Measurements from ENCODE around the gene WDR26. TPM values are rescaled to one million over a fixed set of nuclear protein-coding genes. Genes with fewer than 3 reads are reported as not detected.

The WDR26 gene
- total RNA-seq, 1 donor from 2014 or later: 55.4 TPM

DNA sequence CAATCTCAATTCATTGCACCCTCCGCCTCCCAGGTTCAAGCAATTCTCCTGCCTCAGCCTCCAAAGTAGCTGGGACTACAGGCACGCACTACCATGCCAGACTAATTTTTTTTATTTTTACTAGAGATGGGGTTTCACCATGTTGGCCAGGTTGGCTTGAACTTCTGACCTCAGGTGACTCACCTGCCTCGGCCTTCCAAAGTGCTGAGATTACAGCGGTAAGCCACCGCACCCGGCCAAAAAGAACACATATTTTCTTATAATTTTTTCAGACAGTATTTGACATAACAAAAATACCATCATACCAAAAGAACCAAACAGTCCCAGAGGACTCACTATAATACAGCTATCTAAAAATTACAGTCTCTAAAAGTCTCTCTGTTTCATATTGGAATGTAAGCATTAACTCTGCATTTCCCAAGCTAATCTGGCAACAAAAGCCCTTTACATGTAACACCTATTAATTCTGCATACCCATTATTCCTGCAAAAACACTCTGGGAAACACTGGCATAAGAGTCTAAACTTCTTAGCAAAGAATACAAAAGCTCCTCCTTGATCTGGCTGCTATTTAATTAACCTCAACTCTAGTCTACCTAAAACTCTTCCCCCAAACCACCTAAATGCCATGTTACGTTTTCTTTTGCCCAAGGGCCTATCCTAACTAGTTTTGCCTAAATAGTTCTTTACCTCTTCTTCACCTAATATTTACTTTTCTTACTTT, 26.9 kb downstream of the WDR26 start:
- intact Hi-C loops (cut with DNase I): no loop called here
- ATAC-seq (no peak), DNase-seq (ENCODE audit: missing footprints) (no peak)

DNA sequence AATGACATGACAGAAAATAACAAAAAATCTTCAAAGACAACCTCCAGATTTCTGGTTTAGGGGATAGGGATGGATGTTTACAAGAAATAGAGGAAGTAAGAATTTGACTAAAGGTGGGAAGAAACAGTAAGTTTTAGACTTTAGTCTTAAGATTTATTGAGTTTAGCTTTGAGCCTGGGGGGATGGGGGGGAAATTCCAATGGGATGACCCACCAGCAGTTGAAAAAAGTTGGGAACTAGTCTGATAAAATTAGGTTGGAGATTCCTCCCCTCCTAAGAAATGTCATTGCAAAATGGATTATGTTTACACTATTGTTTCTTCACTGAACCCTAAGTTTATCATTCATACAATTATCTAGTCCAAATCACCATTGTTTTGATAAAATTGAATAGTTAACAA, 28.4 kb downstream of the WDR26 start:
- ATAC-seq (no peak), DNase-seq (ENCODE audit: missing footprints) (no peak)
- intact Hi-C loops (cut with DNase I): no loop called here

DNA sequence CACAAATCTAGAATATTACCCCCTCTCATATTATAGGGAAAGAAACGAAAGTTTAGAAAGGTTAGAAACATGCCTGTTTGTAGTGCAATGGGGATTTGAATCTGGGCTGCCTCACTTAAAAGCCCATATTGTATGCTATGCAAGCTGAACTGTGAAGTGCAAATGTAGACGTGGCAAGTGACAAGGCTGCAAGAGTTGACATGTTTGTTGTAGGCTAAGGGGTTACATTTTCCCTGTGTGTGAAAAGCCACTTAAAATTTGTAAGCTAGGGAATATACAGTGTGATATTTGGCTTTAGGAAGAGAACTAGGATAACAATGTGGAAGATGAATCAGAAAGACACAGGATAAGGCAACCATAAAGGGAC, 29.0 kb downstream of the WDR26 start:
- intact Hi-C loops (cut with DNase I): no loop called here
- DNase-seq (ENCODE audit: missing footprints) (no peak), ATAC-seq (no peak)

DNA sequence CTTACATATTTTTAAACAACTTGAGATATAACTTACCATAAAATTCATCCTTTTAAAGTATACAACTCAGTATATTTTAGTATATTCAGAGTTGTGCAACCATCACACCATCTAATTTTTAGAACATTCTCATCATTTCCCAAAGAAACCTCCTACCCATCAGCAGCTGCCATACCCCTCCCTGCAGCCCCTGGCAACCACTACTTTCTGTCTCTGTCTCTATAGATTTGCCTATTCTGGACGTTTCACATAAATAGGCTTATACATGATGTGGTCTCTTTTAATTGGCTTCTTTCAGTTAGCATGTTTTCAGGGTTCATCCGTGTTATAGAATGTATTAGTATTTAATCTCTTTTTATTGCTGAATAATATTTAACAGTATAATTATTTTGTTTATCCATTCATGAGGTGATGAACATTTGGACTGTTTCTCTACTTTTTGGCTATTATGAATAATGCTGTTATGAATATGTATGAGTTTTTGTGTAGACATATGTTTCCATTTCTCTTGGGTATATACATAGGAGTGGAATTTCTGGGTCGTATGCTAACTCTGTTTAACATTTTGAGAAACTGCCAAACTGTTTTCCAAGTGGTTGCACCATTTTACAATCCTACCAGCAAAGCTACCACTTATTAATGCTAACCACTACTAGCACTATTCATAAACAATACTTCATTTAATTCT, 29.5 kb downstream of the WDR26 start:
- intact Hi-C loops (cut with DNase I): no loop called here
- ATAC-seq (no peak), DNase-seq (ENCODE audit: missing footprints) (no peak)

DNA sequence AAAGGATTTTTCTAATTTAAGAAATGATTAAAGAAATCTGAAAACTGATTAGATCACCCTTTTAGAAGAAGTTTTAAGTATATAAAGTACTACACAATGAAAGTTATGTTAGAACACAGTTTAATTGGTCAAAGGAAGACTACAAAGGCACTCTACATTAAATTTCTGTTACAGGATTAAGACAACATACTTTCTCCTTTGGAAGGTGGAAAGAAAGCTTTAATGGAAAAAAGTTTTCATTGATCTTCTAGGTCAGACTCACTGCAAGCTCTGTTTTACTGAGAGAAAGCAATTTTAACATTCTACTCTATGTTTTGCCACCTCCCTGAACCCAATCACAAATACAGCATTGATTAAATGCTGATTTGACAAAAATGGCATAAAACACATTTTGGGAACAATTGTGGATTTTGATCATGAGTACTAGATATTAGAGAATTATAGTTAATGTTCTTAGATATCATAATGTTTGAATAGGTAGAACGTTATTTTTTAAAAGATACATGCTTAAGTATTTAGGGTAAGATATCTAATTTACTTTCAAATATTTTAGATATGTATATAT, 32.0 kb downstream of the WDR26 start:
- ATAC-seq (no peak), DNase-seq (ENCODE audit: missing footprints) (no peak)
- intact Hi-C loops (cut with DNase I): no loop called here

DNA sequence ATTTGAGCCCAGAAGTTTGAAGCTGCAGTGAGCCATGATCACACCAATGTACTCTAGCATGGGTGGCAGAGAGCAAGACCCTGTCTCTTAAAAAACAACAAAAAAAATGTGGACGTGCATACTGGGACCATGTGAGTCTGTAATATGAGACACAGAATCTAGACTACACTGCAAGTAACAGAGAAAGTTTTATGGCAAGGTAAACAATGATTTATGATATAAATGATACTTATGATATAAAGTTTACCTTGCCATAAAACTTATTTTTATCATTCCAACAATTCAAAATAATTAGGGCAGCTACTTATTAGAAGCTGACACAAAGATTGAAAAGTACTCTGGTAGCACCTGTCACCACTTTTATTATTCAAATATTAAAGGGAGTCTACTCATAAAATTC, 34.7 kb downstream of the WDR26 start:
- DNase-seq (ENCODE audit: missing footprints) (no peak), ATAC-seq (no peak)
- intact Hi-C loops (cut with DNase I): no loop called here

DNA sequence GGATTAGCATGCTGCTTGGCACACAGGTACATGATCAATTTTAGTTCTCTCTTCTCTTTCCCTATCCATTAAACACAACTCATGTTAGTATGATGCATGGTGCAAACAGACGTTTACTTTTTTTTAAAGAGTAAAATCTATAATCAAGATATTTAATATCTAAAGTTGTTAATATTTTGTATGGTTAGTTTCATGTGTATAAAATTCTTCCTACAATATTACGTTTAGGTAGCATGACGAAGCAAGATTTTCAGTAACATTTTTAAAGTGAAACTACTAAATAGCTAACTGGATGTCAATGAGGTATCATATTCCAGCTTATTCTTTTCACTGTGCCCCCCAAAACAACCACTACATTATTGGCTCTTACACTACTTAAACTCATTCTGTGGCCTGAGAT, 41.3 kb downstream of the WDR26 start:
- ATAC-seq (no peak), DNase-seq (ENCODE audit: missing footprints) (no peak)
- intact Hi-C loops (cut with DNase I): loop anchor here (5.0 kb wide), 1 partner anchor 39 kb away; the partner anchor contains the start of gene WDR26

DNA sequence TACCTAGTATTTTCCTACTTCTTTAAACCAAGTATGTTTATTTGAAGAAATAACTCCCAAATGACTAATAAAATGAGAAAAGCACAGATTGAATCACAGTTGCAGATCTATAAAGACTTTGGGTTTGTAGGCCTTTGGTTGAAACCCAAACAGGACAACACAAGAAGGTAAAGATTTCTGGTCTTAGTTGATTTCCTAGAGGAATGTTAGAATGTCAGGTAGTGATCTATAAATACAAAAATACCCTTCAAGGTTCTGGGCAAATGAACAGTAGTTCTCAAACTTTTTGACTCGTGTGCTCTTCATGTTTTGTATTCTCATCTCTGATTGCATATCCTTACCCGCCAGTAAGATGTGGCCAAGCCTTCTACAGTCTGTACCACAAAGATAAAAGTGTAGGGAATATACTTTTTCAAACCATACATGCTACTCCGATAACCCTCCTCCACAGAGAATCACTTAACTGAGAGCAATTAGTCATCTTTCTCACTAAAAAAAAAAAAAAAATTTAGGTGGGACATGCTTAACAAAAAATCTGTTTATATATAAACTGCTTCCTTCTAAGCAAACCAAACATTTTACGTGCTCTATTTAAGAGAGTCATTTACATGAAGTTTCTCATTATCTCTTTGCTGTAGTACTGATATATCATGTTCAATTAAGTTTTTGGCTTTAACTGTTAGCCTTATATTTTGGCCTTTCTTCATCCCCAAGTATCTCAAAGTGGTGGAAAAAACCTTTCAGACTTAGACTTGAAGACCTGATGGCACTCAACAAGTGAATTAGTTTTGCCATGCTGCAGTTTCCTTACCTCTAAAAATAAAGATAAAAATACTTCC, 42.0 kb downstream of the WDR26 start:
- intact Hi-C loops (cut with DNase I): loop anchor here (5.0 kb wide), 1 partner anchor 40 kb away; the partner anchor contains the start of gene WDR26
- ATAC-seq: no peak
- no peak for DNase-seq (ENCODE audit: missing footprints)

DNA sequence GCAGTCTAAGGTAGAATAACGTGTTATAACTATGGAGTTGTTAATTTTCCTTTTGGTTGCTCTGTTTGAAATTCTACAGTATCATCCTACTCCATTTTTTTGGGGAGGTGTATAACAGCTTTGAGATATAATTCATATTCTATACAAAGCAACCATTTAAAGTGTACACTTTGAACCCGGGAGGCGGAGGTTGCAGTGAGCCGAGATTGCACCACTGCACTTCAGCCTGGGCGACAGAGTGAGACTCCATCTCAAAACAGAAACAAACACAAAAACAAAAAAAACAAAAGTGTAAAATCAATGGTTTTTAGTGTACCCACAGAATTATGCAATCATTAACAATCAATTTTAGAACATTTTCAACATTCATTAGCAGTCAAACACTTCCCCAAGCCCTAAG, 44.1 kb downstream of the WDR26 start:
- ATAC-seq (no peak), DNase-seq (ENCODE audit: missing footprints) (no peak)
- intact Hi-C loops (cut with DNase I): loop anchor here (5.0 kb wide), 1 partner anchor 42 kb away; the partner anchor contains the start of gene WDR26

DNA sequence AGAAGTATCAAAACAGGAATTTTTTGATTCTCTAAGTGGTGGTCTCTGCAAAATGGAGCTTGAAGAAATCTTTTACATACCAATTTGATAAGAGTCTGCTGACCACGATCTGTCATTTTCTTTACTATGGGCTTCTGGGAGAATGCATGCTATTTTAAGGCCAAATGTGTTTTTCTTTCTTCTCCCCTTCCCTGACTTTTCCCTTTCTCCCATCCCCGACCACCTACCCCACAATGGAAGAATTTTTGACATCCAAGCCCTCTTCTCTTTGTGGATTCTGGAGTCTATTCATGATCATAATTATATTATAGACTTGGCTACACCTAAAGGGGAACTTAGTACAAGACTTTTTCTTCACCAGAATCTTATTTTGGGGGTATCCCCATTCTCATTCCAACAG, 46.7 kb downstream of the WDR26 start:
- no peak for DNase-seq (ENCODE audit: missing footprints)
- intact Hi-C loops (cut with DNase I): no loop called here

DNA sequence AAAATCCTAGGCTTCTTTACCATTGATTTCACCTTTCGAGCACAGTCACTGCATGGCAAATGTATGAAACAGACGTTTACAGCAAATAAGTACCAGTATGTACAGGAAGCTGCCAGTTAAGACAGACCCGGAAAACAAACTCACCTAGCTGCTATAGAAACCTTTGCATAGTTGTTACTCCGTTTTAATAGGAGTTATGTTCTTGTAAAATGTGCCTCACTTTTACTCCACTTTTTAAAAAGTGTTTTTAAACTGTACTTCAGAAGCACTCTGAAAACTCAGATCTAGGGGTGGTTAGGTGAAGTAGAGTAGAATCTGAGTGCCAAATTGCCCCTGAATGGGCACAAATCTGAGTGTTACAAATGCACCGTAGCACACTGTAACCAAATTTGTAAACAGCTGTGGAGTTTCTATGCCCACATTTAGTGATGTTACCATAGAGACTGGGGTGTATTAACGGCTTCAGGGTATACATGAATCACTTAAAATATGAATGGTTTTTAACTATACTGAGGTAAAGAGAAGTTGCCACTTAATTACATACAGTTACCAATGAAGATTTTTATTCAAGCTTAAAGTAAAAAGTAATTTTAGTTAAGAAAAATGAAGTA, 47.2 kb downstream of the WDR26 start:
- ATAC-seq: no peak
- no peak for DNase-seq (ENCODE audit: missing footprints)
- intact Hi-C loops (cut with DNase I): no loop called here

More for the DNA sequence above, 46.7 kb downstream of the WDR26 start:
- ATAC-seq: no peak

DNA sequence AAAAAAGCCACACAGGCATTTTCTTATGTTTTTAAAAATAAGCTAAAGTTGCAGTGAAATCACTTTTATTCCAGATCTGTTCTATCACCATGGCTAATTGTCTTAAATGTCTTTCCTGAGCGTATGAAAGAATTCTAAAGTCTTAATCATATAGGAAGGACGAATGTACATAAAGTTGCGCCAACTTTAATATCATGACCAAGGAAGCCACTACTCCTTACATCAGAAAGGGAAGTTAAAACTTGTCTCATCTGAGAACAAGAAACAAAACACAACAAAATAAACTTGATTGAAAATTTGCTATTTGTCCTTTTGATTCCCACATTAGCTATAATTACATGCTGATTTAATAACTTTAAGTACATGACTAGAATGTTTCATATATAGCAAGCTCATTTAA, 51.4 kb downstream of the WDR26 start:
- DNase-seq (ENCODE audit: missing footprints) (no peak), ATAC-seq (no peak)
- intact Hi-C loops (cut with DNase I): no loop called here

DNA sequence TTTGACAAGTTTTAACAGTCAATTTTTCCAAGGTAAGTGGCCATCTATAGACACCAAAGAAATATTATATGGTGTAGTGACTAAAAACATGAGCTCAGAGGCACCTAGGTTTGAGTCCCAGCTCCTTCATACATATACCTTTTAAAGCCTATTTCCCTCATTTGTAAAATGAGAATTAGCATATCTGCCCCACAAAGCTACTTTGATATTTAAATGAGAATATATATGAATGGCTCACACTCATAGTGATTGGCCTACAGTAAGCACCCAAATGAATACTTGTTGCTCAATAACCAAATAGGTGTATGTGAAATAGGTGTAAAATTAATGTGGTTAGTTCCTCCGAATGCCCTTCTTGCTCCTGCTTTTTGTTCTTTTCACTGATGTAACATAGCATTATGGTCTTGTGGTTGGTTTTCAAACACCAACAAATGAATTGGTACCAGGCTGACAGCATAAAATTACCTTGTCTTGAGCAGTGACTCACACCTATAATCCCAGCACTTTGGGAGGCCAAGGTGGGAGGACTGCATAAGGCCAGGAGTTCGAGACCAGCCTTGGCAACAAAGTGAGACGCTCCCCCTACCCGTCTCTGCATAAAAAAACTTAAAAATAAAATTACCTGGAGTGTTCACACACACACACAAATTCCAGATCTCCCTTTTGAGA, 52.6 kb downstream of the WDR26 start:
- ATAC-seq (no peak), DNase-seq (ENCODE audit: missing footprints) (no peak)
- intact Hi-C loops (cut with DNase I): no loop called here

DNA sequence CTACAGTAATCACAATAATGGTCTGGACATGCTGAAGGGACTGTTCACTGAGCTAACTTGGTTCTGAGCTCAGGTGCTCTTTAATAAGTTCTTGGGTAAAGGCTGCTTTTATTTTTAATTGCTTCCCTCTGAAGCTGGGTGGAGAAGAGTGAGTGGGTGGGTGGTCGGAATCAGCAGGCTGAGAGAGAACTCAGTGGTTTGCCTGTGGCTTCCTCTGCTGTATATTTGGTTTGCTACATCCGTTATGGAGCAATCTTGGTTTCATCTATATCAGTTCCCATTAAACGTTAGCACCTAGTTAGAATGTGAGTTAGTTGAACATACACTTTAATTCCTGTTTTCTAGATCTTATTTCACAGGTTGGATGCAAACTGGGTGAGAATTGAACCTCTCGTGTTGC, 54.6 kb downstream of the WDR26 start:
- peak; percentile 42 for ATAC-seq
- no peak for DNase-seq (ENCODE audit: missing footprints)
- intact Hi-C loops (cut with DNase I): no loop called here

DNA sequence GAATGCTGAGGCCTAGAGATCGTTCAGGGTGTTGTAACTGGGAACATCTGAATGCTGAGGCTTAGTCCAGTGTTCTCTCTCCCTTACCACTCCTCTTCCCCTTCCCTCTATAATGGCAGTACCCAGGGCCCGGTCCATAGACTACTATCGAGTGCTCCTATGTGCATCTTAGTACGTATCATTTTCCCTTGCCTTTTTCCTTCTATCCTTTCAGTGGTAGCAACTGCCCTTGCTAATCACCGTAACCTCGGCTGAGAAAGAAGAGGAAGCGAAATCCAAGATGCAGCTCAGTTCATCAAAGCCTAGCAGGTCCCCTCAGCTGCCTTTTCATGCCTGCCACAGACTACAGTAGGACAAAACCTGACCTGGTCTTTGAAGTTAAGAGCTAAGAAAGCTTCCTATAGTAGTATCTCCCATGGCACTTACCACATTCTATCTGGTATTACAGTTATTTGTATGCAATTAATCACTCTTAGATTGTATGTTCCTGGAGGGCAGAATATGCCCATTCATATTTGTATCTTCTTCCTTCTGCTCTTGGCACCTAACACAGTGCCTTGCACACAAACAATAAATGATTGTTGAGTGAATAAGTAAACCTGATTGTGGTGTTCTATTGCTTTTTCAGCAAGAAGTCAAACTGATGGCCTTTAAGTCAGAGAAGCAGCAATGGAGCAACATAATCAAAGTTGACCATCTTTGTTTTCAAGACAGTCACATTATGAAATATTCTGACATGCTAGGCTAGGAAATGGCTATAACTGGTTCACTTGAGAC, 55.6 kb downstream of the WDR26 start:
- DNase-seq (ENCODE audit: missing footprints): no peak
- intact Hi-C loops (cut with DNase I): no loop called here
- no peak for ATAC-seq

DNA sequence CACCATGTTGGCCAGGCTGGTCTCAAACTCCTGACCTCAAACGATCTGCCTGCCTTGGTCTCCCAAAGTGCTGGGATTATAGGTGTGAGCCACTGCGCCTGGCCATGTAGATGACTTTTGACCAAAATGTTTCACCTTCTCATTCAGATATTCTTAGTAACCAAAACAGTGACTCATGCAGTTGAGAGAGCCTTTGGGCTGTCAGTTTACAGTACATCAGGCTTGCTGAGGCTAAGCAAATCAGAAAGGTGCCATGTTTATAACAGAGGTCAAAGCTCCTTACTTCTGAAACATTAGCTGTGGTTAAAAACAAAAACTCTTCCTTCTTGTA, 57.0 kb downstream of the WDR26 start:
- ATAC-seq (peak; percentile 35), DNase-seq (ENCODE audit: missing footprints) (no peak)
- intact Hi-C loops (cut with DNase I): no loop called here

DNA sequence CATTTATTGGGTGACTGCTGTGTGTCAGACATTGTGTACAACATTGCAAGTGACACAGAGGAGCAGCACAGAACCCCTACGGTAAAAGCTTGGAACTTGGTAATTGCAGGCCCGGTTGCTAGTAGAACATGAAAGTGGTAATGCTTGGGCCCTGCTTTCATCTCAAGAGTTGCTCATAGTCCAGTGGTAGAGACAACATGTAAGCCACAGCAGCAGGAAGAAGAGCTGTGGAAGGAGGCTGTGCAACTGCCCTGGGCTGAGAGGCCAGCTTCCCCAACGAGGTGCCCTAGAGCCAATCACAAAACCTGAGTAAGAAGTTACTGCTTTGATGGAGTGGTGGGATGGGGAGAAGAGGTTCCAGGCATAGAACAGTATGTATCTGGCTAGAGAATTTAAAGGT, 59.5 kb downstream of the WDR26 start:
- intact Hi-C loops (cut with DNase I): no loop called here
- ATAC-seq (no peak), DNase-seq (ENCODE audit: missing footprints) (no peak)

DNA sequence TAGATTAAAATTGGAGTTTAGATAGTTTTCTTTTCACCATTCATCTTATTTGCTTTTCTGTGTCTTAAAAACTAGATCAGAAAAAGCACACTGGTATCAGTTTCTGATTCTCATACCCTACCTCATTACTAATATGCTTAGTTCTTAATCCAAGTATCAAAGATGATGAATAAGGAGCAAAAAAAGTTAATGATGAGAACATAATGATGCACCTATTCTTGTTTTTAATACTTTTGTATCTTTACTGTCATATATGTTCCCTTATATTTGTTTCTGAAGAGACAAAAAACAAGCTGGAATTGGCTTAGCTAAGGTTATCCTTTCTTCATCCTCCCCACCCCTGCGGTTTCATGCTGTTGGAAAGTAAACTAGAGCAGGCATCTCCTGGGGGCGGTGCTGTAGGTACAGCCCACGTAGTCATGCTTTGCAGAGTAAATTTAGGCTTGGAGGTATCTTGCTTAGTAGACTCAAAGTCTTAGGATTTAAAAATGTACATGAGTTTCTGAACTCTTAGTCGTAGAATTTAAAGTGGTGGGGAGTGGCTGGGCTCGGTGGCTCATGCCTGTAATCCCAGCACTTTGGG, 61.5 kb downstream of the WDR26 start:
- no peak for DNase-seq (ENCODE audit: missing footprints)
- intact Hi-C loops (cut with DNase I): no loop called here
- ATAC-seq: no peak
